HG03159 (cell line): ENCODE data around the gene PCSK6.

Experiments
- ATAC-seq: cut with Tn5 transposase; IDR thresholded peaks from one replicate; pipeline ENCODE4 v1.9.1; 2021; ENCODE audit warnings: mild to moderate bottlenecking, moderate library complexity; ENCODE audit not compliant: unreplicated experiment

PCSK6 gene

DNA sequence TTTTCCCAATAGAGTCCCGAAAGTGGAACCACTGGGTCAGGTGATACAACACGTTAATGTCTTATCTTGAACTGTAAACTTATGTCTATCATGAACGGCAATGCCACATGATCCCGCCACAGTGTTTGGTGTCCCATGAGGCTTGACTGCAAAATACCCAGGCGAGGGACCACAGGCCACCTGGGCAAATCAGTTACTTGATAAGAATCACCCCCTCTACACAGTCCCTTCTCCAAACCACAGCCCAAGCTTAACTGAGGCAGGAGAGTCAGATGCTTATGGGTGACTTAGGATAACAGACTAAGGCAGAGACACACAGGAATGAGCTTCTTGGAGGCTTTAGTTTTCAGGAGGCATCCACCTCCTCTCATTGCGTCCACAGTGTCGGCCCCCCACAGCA is 151.5 kb downstream of the PCSK6 start:
- ATAC-seq, result no peak

DNA sequence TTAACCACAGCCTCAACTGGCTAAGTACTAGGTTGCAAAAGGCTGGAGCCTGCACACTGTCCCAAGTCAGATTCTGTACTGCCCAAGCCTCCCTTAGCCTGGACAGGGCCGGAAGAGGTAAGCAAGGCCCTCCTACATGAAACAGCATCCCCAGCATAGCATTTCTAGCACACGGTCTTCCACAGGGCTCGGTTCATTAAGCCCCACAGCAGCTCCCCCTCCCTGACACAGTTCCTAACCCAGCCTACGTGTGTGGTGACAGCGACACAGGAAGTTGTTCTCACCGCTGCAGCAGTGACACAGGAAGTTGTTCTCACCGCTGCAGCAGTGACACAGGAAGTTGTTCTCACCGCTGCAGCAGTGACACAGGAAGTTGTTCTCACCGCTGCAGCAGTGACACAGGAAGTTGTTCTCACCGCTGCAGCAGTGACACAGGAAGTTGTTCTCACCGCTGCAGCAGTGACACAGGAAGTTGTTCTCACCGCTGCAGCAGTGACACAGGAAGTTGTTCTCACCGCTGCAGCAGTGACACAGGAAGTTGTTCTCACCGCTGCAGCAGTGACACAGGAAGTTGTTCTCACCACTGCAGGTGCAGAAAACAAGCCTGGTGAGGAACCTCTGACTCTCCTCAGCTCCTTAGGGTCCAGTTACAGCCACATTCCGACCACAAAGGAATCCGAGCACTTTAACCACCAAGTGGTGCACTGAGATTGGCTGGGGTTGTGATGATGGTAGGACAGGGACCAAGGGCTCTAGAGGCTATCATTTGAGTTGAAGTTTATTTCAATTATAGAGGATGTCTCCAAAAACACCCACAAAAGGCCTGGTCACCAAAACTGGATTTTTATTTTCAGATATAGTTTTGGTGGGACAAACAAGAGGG is 155.4 kb downstream of the PCSK6 start:
- ATAC-seq, result peak; percentile 51

DNA sequence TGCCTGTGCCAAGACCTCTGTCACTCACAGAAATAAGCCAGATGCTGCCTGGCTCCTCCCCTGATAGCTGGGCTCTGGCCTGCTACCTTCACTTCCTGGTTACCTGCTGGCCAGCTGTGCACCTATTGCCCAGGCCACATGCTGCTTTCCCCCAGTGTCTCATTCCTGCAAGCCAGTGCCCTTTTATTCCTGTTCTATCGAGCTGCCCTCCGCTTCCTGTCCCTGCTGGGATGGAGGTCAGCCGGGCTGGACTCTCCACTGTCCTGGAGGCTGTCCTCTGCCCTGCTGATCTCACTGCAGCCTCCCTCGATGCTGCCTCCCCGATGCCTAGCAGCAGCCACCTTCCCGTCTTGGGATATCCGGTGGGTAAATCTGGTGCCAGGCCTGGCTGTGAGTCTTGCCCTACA is 157.4 kb downstream of the PCSK6 start:
- ATAC-seq, result no peak

DNA sequence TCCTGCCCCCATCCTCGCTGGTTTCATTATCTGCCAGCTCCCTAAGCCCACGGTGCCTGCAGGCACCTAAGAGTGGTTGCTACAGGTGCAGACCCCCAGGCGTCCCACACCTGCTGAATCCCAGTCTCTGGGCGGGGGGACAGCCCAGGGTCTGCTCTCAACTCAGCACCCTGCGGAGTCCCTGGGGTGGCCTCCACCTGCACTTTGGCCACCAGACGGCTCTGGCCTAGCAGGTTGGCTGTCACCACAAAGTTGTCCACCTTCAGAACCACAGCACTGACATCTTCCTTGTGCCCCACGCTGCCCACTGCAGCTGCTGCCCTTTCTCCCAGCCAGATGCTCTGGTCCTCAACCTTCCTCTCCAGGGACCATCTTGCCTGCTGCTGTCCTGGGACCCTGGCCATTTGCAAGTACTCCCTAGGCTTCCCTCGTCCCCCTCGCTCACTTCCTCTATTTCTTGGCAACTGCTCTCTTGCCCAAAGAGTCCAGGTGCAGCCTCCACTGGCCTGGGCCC is 159.6 kb downstream of the PCSK6 start:
- ATAC-seq, result no peak

DNA sequence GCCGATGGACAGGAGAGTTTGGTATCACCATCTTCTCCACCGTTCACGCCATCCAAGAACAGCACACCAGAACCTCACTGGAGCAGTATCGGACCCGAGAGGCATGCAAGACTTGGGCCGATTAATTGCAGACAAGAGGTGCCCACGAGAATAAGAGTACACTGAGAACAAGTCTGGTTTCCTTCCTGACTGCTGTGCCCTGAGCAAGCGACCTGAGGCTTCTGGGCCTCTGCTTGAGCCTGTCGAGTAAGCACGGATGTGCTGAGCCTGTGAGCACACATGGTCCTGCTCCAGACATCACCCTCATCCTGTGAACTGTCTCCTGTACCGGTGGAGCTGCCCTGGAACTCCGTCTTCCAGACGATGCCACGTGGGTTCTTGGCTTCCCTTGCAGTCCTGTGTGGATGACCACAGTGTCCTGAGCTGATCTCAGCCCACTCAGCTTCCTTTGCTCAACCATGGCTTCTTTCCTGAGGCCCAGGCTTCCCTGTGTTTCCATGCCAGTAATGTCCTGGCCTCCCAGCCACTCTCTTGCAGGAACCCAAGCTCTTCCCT is 160.1 kb downstream of the PCSK6 start:
- ATAC-seq, result no peak

DNA sequence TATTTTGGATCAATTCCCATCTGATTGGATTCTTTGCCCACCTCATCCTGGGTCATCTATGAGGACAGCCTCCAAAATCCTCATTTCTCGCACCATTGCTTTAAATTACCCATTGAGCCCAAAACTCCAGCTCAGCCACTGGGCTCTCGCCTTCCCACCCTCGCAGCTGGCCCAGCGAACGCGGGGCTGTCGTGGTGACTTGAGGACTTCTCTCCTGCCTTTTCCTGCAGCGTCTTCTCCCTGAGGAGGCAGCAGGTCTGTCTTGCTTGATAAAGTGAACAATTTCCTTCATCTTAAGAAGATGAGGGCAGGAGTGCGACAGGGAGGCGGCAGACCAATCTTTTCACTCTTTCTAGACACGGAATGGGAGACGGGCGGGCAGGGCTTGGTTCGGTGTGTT is 161.5 kb downstream of the PCSK6 start:
- ATAC-seq, result no peak

DNA sequence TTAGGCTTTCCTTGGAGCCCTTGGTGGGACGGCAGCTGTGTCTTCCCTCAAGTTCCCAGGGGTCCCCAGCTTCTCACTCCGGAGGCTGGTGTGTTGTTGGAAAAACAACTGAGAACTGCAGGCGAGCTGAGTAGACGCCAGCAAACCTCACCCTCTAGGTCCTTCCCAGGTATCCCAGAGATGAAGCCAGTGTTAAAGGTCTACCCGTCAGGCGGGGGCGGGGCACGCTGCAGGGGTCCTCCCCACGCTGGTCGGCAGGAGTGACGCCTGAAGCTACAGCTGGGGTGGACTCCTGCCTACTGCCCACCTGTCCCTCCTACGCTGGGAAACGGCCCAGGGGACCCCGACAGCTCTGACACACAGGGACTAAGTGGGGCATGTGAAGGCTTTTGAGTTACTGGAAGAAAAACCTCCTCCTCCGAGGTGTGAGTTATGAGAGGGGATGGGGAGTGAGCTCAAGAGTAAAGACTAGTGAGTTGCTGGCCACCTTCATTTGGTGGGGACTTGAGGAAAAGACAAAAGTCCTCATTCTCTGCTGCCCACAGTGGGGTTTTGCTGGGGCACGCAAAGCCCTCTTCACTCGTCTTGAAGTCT is 162.3 kb downstream of the PCSK6 start:
- ATAC-seq, result no peak

DNA sequence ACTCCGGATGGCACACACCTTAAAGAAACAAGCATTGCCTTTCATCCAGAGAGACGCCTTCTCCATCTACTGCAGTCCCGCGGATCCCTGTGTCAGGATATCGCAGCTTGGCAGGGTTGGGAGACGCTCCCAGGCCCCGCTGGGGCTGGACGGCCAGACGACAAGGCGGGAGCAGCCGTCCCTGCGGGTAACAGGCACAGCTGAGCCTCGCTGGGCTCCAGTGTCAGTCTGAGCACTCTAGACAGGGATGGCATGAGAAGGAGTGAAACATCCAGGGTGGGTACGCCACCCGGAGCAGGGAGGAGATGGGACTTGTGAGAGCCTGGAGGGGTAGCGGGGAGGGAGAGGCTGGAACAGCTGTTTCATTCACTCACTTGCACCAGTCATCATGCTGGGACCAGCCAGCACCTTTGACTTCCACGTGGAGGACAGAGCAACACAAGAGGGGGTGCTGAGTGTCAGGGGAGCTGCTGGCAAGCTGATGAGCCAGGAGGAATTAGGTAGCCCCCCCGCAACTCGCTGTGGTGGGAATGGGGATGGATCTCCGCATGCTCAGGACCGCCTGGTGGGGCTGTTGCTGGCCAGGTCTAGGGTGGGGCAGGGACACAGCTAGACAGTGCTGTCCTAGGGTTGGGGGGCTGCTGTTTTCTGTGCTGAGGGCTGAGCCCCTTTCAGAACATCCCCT is 162.9 kb downstream of the PCSK6 start:
- ATAC-seq, result no peak

DNA sequence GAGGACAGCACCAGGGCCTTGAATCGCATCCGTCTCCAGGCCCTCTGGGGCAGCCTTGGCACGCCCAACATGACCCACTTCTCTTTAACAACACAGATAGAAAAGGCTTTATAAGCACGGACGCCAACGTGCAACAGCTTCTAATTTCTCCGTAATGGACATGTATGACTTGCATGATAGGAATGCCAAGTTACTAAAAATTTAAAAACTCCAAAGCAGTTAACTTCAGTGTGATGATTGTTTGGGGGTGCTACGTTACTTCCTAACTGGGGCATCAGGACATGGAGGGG is 163.5 kb downstream of the PCSK6 start:
- ATAC-seq, result no peak

DNA sequence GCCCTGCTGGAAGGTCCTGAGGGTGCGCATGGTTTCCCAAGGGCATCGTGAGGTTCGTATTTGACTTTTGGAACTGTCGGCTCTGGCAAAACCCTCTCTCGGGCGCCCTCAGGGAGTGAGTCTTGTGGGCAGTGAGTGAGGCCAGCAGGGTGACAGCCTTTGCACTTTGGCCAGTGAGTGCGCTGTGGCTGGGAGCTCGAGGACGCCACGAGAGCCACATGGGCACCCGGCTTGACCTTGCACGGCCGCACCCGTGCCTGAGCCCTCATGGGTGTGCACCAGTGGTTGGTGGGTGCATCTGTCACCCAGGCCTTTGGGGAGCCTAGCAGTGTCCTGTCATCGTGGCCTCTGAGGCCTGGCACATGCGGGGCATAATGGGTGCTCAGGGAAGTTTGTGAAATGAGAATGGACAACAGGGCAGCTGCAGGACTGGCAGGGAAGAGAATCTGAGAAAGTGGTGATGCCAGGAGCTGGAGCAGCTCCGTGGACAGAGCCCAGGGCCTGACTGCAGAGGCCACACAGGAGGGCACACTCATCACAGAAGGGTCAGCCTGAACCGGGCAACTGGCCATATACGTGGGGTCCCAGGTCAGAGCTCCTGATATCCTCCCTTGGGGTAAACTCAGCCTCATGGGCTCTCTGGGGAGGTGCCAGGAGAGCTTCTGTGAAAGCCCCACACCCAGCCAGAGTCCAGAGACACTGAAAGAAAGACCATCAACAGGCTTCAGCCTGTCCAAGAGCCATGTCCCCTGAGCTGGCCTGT is 164.1 kb downstream of the PCSK6 start:
- ATAC-seq, result no peak

DNA sequence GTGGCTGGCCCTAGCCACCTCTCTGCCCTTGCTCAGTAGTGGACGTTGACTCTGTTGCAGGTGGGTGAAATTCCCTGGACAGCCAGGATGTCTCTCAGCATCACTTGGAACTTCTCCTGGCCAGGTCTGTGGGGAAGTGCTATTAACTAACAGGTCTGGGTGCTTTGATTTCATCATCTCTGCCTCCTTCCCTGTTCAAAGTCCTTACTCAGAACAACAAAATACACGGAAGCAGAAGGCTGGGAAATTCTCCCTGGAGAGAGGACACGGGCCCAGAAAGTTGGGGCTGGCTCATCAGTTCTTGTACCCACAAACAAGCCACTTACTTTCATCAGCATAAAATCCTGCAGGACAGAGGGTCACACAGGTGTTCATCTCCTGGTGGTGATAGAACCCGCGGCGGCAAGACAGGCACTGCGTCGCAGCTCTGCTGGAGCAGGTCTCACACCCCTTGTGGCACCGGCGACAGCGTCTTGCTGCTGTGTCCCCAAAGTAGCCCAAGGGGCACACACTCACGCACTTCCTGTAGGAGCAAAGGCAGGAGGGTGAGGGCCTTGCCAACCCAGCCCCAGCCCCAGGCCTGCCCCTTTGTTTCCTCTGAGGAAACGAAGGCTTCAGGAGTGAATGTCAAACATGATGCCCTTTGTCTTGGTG is 164.9 kb downstream of the PCSK6 start:
- no peak for ATAC-seq

DNA sequence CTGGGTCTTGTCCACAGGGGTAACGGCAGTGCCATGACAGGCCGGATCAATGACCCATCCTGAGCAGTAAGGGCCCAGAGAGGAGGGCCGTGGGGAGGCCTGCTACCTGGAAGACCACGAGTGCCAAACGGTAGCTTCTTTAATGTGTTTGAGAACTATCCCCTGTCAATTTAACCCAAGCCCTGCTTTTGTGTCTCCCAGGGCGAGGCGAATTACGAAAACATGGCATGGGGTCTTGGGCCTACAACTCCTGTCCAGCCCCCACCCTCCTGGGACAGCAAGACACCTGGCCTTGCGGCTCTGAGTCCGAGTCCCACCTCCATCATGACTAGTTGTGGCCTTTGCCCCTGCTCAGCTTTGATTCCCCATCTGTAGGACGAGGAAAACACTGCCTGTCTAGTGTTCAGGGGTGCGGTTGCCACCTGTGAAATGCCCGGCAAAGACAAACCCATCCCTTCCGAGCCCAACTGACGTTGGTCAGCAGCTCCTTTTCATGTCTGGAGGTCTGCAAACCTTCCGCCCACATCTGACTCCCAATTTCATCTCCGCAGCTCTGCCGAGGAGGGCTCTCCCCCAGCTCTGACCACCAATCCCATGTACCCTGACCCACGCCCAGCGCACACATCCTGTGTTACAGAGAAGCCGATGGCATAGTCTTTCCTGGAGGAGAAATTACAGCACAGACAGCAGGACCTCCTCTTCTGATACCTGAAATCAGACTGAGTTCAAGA is 165.5 kb downstream of the PCSK6 start:
- no peak for ATAC-seq

DNA sequence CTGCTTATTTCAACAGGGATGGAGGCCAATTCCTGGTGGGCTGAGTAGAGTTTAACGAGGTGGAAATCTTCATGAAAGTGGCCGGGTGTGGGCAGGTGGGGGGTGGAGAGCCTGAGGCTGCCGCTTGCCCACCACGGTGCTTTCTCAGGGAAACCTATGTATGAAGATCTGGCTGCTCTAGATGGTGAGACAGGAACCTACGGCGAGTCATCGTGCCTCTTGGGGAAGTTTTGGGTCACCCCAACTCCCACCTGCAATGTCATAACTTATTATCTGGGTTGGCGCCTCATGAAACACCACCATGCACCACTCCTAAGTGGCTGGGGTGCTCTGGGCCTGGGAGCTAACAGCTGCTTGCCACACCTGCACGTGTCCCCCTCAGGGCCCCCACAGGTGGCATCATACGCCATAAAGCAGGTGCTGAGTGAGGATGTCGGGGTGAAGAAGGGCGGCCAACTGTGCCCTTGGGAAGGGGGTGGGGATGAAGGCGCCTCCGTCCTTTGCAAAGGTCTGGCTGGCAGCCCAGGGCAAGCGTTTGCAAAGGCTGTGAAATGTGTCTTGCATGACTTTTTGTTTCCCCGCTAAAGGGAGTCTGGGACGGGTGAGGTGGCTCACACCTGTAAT is 166.5 kb downstream of the PCSK6 start:
- ATAC-seq, result no peak

DNA sequence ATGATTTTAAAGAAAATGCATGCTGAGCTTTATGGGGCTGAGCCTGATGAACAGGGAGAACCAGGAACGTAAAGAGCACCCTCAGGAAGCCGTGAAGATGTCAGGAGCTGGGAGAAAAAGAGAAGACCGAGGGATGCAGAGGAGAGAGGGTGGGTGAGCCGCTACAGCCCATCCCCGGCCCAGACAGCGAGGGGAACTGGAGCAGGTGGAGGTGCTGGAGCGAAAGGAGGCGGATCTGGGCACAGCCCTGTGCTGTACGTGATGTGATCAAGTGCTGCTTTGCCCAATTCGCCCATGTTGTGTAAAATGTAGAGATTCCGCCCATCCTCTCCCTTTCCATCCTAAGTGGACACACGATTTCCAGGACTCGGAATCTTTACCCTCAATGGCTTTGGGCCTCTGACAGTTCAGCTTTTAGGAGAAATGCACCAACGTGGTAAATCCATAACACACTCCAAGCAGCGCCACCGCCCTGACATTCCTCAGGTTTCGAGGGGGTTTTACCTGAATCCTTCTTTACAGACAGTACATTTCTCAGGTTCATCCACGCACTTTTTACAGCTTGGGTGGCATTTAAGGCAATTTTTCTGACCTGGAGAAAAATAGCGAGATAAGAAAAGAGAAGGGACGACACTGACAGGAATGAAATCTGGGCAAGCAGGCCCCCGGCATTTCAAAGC is 167.4 kb downstream of the PCSK6 start:
- ATAC-seq, result no peak

DNA sequence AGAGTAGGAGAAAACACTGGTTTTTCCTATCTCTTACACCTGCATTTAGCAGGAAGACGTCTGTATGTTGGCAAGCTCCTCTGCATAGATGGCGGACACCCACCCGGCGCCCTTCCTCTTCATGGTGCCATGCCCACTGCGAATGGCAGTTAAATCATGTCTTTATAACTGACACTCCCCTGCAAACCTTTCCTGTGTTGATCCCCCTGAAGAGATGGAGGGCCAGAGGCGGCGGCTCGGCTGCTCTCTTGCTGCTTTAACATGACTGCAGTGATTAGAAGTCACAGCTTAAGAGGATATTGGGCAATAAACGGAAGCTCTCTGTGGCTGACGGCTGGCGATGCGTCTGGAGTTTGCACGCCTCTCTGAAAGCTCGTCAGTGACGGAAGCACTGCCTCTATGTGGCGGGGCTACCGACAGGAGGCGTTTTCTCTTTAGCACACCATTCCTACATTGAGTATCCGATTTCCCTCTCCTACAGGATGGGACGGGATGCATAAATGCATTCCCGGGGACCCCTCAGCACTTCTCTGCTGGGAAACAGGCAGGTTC is 168.9 kb downstream of the PCSK6 start:
- ATAC-seq, result no peak

DNA sequence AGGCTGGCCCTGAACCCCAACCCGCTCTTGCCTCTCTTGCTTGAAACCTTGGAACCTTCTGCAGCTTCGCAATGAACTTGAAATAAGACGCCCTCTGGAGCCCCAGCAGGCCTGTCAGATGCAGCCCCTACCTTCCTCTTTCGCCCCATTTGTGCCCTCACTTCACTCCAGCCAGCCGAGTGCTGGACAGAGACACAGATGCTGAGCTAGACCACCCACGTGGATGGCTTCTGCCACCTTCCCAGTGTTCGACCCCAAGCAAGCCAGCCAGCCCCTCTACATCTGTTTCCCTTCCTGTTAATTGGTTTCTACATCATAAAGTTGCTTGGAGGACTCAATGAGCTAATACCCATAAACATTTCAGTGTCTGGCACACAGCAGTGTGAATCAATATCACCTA is 170.7 kb downstream of the PCSK6 start:
- ATAC-seq, result no peak

DNA sequence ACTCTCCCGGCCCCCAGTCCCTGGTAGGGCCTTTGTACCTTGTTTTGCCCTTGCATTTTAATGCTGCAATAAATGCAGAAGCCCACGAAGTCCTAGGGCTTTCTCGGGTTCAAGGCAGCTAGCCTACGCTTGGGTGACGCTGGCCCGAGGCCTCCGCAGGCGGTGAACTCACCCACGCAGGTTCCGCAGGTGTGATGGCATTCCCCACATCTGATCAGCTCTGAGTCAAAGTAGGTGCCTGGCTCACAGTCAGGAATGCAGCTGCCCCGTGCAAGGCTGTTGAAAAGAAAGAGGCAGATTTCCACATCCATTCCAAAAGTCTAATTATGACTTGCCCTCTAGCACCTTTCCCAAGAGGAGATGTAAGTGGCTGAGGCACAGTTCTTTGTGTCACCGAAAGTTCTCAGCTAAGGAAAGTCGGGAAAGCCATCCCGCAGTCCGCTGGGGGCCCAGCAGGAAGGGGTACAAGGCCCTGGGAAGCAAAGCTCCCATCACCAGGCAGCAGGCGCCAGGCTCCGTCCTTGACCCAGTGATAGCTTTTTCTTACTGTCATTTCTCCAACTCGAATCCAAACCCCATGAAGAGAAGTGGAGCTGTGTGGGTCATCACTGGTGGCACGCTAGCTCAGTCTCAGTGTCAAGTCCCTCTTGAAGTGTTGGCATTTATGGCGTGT is 171.2 kb downstream of the PCSK6 start:
- ATAC-seq, result no peak

DNA sequence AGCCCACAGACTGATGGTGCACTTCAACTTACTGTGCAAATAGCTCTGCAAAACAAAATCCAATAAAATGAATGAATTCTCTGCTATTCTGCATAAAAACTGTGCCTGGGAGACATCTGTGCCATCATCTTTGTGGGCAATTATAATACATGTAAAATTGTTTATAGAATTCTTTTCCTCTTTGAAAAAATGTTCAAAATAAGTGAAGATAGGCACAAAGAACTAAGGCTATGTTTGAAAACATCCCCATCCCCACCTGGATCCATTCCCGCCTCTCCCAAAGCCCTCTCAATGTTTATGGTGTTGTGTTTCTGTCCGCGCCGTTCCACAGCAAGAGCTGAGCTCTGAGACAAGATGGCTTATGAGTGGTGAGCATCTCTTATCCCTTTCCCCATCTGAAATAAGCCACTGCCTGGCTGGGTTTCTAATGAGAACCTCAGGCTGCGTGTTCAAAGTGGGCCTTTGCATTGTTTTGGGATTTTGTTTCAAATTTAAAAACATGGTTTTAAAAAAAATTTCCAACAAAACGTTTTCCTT is 172.1 kb downstream of the PCSK6 start:
- no peak for ATAC-seq
